ENCODE data around the gene ANKMY2.

The ANKMY2 gene

GRCh38 chr7:16581286-16581685 lies 64.3 kb downstream of the ANKMY2 start:
- Histone ChIP-seq H3K4me3 (ENCODE audit: low read depth, low read length) (no peak overlapping the region), H3K9ac (no peak overlapping the region), H2AFZ (no peak overlapping the region), H3K4me1 (no peaks in the 10 kb centered on the region), H3K36me3 (ENCODE audit: control insufficient read depth, insufficient read depth, low read length) (no peaks in the 10 kb centered on the region), H3K4me2 (ENCODE audit: low read length) (no peak overlapping the region), H3K79me2 (no peaks in the 10 kb centered on the region), H3K9me3 (ENCODE audit: control insufficient read depth, low read length) (no peaks in the 10 kb centered on the region), H3K27ac (no peak overlapping the region), H3K27me3 (ENCODE audit: control insufficient read depth, insufficient read depth, low read length) (no peaks in the 10 kb centered on the region)
- no peak for TF ChIP-seq CTCF (IDR thresholded peaks at IDR 0.05)

- Histone ChIP-seq H3K9ac (no peak overlapping the region), H3K9me3 (ENCODE audit: control insufficient read depth, low read length) (no peaks in the 10 kb centered on the region), H3K36me3 (ENCODE audit: control insufficient read depth, insufficient read depth, low read length) (no peaks in the 10 kb centered on the region), H2AFZ (peak overlapping the region; percentile 6), H3K4me1 (no peaks in the 10 kb centered on the region), H3K79me2 (no peaks in the 10 kb centered on the region), H3K4me3 (ENCODE audit: low read depth, low read length) (no peak overlapping the region), H3K27ac (no peak overlapping the region), H3K4me2 (ENCODE audit: low read length) (no peak overlapping the region), H3K27me3 (ENCODE audit: control insufficient read depth, insufficient read depth, low read length) (no peaks in the 10 kb centered on the region)
- no peak for TF ChIP-seq CTCF (IDR thresholded peaks at IDR 0.05)
These were observed 66.3 kb downstream of the ANKMY2 start for GRCh38 chr7:16579216-16579615.

- H3K36me3 ChIP-seq (ENCODE audit: control insufficient read depth, insufficient read depth, low read length): no peaks in the 10 kb centered on the region
- no peak overlapping the region for H3K9ac ChIP-seq
- H3K27me3 ChIP-seq (ENCODE audit: control insufficient read depth, insufficient read depth, low read length): no peaks in the 10 kb centered on the region
- H3K9me3 ChIP-seq (ENCODE audit: control insufficient read depth, low read length): no peaks in the 10 kb centered on the region
- no peak overlapping the region for H3K27ac ChIP-seq
- H2AFZ ChIP-seq: no peak overlapping the region
- no peak for TF ChIP-seq CTCF (IDR thresholded peaks at IDR 0.05)
- H3K79me2 ChIP-seq: no peaks in the 10 kb centered on the region
- no peaks in the 10 kb centered on the region for H3K4me1 ChIP-seq
- H3K4me2 ChIP-seq (ENCODE audit: low read length): no peak overlapping the region
- no peak overlapping the region for H3K4me3 ChIP-seq (ENCODE audit: low read depth, low read length)
These were observed 73.6 kb downstream of the ANKMY2 start for GRCh38 chr7:16571941-16572340.

GRCh38 chr7:16564909-16565426 lies 80.6 kb downstream of the ANKMY2 start:
- peak; percentile 85 for TF ChIP-seq CTCF (IDR thresholded peaks at IDR 0.05)
- Histone ChIP-seq H3K4me2 (ENCODE audit: low read length) (no peak overlapping the region), H3K9me3 (ENCODE audit: control insufficient read depth, low read length) (no peaks in the 10 kb centered on the region), H3K4me3 (ENCODE audit: low read depth, low read length) (no peak overlapping the region), H3K79me2 (no peaks in the 10 kb centered on the region), H3K9ac (no peak overlapping the region), H2AFZ (no peak overlapping the region), H3K4me1 (no peaks in the 10 kb centered on the region), H3K36me3 (ENCODE audit: control insufficient read depth, insufficient read depth, low read length) (no peaks in the 10 kb centered on the region), H3K27me3 (ENCODE audit: control insufficient read depth, insufficient read depth, low read length) (no peaks in the 10 kb centered on the region), H3K27ac (no peak overlapping the region)

- Histone ChIP-seq H3K27ac (no peak overlapping the region), H3K9ac (no peak overlapping the region), H2AFZ (no peak overlapping the region), H3K4me1 (no peaks in the 10 kb centered on the region), H3K4me3 (ENCODE audit: low read depth, low read length) (no peak overlapping the region), H3K9me3 (ENCODE audit: control insufficient read depth, low read length) (no peaks in the 10 kb centered on the region), H3K27me3 (ENCODE audit: control insufficient read depth, insufficient read depth, low read length) (no peaks in the 10 kb centered on the region), H3K79me2 (no peaks in the 10 kb centered on the region), H3K4me2 (ENCODE audit: low read length) (no peak overlapping the region), H3K36me3 (ENCODE audit: control insufficient read depth, insufficient read depth, low read length) (no peaks in the 10 kb centered on the region)
- no peak for TF ChIP-seq CTCF (IDR thresholded peaks at IDR 0.05)
These were observed 81.6 kb downstream of the ANKMY2 start for GRCh38 chr7:16564023-16564380.

All from parathyroid adenoma (tissue), 2 donors.